IPS DF 4.7 (cell line): Measurements from ENCODE around the gene ARHGEF4.

Experiments
- DNase-seq: peaks from one replicate; pipeline ENCODE4 v3.0.0-alpha.2; 2013; ENCODE audit warnings: low spot score; ENCODE audit errors: extremely low read depth

The ARHGEF4 gene

GRCh38 chr2:131036269-131036668, 199.6 kb downstream of the ARHGEF4 start:
- no peak for DNase-seq

GRCh38 chr2:131036696-131037397, 200.1 kb downstream of the ARHGEF4 start:
- DNase-seq: no peak

- DNase-seq: no peak
These were observed 200.9 kb downstream of the ARHGEF4 start for GRCh38 chr2:131037398-131038257.

GRCh38 chr2:131038258-131039100, 201.8 kb downstream of the ARHGEF4 start:
- DNase-seq: no peak

- no peak for DNase-seq
These were observed 202.4 kb downstream of the ARHGEF4 start for GRCh38 chr2:131039101-131039440.

GRCh38 chr2:131039535-131039907, 202.8 kb downstream of the ARHGEF4 start:
- no peak for DNase-seq

- no peak for DNase-seq
These were observed 203.4 kb downstream of the ARHGEF4 start for GRCh38 chr2:131039908-131040660.

- DNase-seq: no peak
These were observed 204.1 kb downstream of the ARHGEF4 start for GRCh38 chr2:131040661-131041401.

- no peak for DNase-seq
These were observed 204.9 kb downstream of the ARHGEF4 start for GRCh38 chr2:131041402-131042147.

- DNase-seq: no peak
These were observed 205.5 kb downstream of the ARHGEF4 start for GRCh38 chr2:131042148-131042775.

GRCh38 chr2:131043199-131044074, 206.7 kb downstream of the ARHGEF4 start:
- no peak for DNase-seq

GRCh38 chr2:131044075-131044756, 207.5 kb downstream of the ARHGEF4 start:
- DNase-seq: no peak

GRCh38 chr2:131044757-131045150, 208.0 kb downstream of the ARHGEF4 start:
- DNase-seq: no peak

- DNase-seq: no peak
These were observed 208.7 kb downstream of the ARHGEF4 start for GRCh38 chr2:131045286-131046027.

- no peak for DNase-seq
These were observed 209.6 kb downstream of the ARHGEF4 start for GRCh38 chr2:131046028-131046917.
